HepG2 (cell line): ENCODE measurements around the gene HIBADH.

Source experiments
- CTCF ChIP-seq: sonication (generic); formaldehyde crosslinking; IDR thresholded peaks from 2 replicates; pipeline ENCODE4 v1.5.0; 2020; ENCODE audit warnings: mild to moderate bottlenecking, missing genetic modification reagents, moderate library complexity
- FOSL2 ChIP-seq: sonication (generic); formaldehyde crosslinking; IDR thresholded peaks from 2 replicates; pipeline ENCODE4 v1.4.0; 2020; ENCODE audit warnings: missing genetic modification reagents
- MLLT10 ChIP-seq: sonication (generic); formaldehyde crosslinking; IDR thresholded peaks from 2 replicates; pipeline ENCODE4 v1.4.0; 2020; ENCODE audit warnings: missing genetic modification reagents
- NCOR1 ChIP-seq: fragments of 200-600 bp; sonication (generic); IDR thresholded peaks from 2 replicates; pipeline ENCODE4 v1.7.0; 2017; ENCODE audit warnings: antibody characterized with exemption, low read length, borderline replicate concordance
- NFIC ChIP-seq: IDR thresholded peaks from 2 replicates; pipeline ENCODE4 v1.6.1; 2012; ENCODE audit warnings: mild to moderate bottlenecking, low read length, inconsistent platforms
- NFYB ChIP-seq: sonication (generic); formaldehyde crosslinking; IDR thresholded peaks from 2 replicates; pipeline ENCODE4 v1.4.0; 2020; ENCODE audit warnings: missing genetic modification reagents
- NR2F1 ChIP-seq, 2 experiments: fragments of 450-650 bp in 1 of 2; formaldehyde crosslinking in 1 of 2; IDR thresholded peaks; 2 replicates each; pipeline versions ENCODE4 v1.5.0 to v1.6.1; 2016 to 2020; ENCODE audit warnings: mild to moderate bottlenecking in 1 of 2, missing compliant biosample characterization in 1 of 2, missing genetic modification reagents in 1 of 2, moderate library complexity in 1 of 2
- PHF8 ChIP-seq: sonication (generic); formaldehyde crosslinking; IDR thresholded peaks from 2 replicates; pipeline ENCODE4 v1.5.0; 2020; ENCODE audit warnings: missing genetic modification reagents
- POLR2A ChIP-seq, 2 experiments: IDR thresholded peaks; 2 replicates each; pipeline ENCODE4 v1.6.1; 2011; ENCODE audit warnings: low read depth in 2 of 2, low read length in 2 of 2, mild to moderate bottlenecking in 1 of 2, moderate library complexity in 1 of 2; ENCODE audit not compliant: insufficient read depth in 1 of 2
- STAT6 ChIP-seq: sonication (generic); formaldehyde crosslinking; IDR thresholded peaks from 2 replicates; pipeline ENCODE4 v1.4.0; 2020; ENCODE audit warnings: missing genetic modification reagents, mild to moderate bottlenecking, borderline replicate concordance
- TCF12 ChIP-seq, 2 experiments: fragments of 450-650 bp in 1 of 2; sonication (generic) in 1 of 2; formaldehyde crosslinking in 1 of 2; IDR thresholded peaks; 2 replicates each; pipeline versions ENCODE4 v1.6.1 to v1.8.0; 2017 to 2022; ENCODE audit warnings: antibody characterized with exemption in 1 of 2, mild to moderate bottlenecking in 1 of 2, missing genetic modification reagents in 1 of 2, moderate library complexity in 1 of 2
- ZNF451 ChIP-seq: sonication (generic); formaldehyde crosslinking; IDR thresholded peaks from 2 replicates; pipeline ENCODE4 v1.5.0; 2020; ENCODE audit warnings: mild to moderate bottlenecking, missing genetic modification reagents
- ZNF619 ChIP-seq: sonication (generic); formaldehyde crosslinking; IDR thresholded peaks from 2 replicates; pipeline ENCODE4 v1.4.0; 2020; ENCODE audit warnings: mild to moderate bottlenecking, missing genetic modification reagents
- TF ChIP-seq, protein P1 (sequence below): sonication (generic); formaldehyde crosslinking; IDR thresholded peaks from 2 replicates; pipeline ENCODE4 v1.4.0; 2020; ENCODE audit warnings: missing genetic modification reagents

- TF ChIP-seq CTCF (CRISPR knock-in tag) (no peak), FOSL2 (no peak), STAT6 (no peak), ZNF451 (no peak), POLR2A (IDR thresholded peaks at IDR 0.05; ENCODE audit: insufficient read depth in 1 of 2, low read depth in 2 of 2, low read length in 2 of 2) (no peak), NFYB (no peak), NCOR1 (no peak), NR2F1 (CRISPR knock-in tag; IDR thresholded peaks at IDR 0.05) (no peak), ZNF619 (CRISPR knock-in tag) (no peak), MLLT10 (no peak), PHF8 (no peak), TCF12 (IDR thresholded peaks at IDR 0.05) (no peak), TCF12 (CRISPR knock-in tag; IDR thresholded peaks at IDR 0.05) (no peak), NFIC (no peak)
- TF ChIP-seq, protein P1, sequence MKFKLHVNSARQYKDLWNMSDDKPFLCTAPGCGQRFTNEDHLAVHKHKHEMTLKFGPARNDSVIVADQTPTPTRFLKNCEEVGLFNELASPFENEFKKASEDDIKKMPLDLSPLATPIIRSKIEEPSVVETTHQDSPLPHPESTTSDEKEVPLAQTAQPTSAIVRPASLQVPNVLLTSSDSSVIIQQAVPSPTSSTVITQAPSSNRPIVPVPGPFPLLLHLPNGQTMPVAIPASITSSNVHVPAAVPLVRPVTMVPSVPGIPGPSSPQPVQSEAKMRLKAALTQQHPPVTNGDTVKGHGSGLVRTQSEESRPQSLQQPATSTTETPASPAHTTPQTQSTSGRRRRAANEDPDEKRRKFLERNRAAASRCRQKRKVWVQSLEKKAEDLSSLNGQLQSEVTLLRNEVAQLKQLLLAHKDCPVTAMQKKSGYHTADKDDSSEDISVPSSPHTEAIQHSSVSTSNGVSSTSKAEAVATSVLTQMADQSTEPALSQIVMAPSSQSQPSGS (CRISPR knock-in tag), result no peak
These were observed 93.6 kb downstream of the HIBADH start for GRCh38 chr7:27569106-27569505.
